ENCODE measurements around the gene TNFRSF13B.

TNFRSF13B gene

GRCh38 chr17:16938496-16939207, 33.3 kb downstream of the TNFRSF13B start:
- Histone ChIP-seq H4K8ac (ENCODE audit: low read length) (no peak overlapping the region), H2AFZ (ENCODE audit: low read depth, low read length) (no peak overlapping the region), H3K4me1 (ENCODE audit: control insufficient read depth, insufficient read depth, low read depth, low read length) (peaks cover 3% of the 10 kb centered on the region), H2BK5ac (ENCODE audit: low read depth, low read length, poor library complexity, severe bottlenecking) (no peak overlapping the region), H2BK120ac (ENCODE audit: low read depth, low read length) (no peak overlapping the region), H3K27ac (ENCODE audit: low read length, poor library complexity, severe bottlenecking) (no peak overlapping the region), H3K27me3 (ENCODE audit: control insufficient read depth in 1 of 2, insufficient read depth in 1 of 2, low read length in 2 of 2) (peaks cover 27 to 51% of the 10 kb centered on the region in 2 experiments), H3K9me3 (ENCODE audit: control insufficient read depth, low read length) (no peaks in the 10 kb centered on the region), H2AK5ac (ENCODE audit: low read length, severe bottlenecking) (no peak overlapping the region), H3K4me2 (ENCODE audit: low read length, poor library complexity, severe bottlenecking) (no peak overlapping the region), H4K91ac (ENCODE audit: low read length) (no peak overlapping the region), H2BK12ac (ENCODE audit: low read length in 2 of 2) (no peak overlapping the region), H3K9ac (ENCODE audit: low read length) (no peak overlapping the region), H2BK15ac (ENCODE audit: low read depth, poor library complexity, severe bottlenecking) (no peak overlapping the region), H3K23ac (ENCODE audit: low read length in 2 of 2) (no peak overlapping the region), H3K79me1 (replicated peaks; ENCODE audit: low read length, poor library complexity, severe bottlenecking) (no peaks in the 10 kb centered on the region), H3K14ac (ENCODE audit: low read length in 2 of 2) (no peak overlapping the region), H3K4me3 (ENCODE audit: insufficient read depth in 1 of 2, low read depth in 1 of 2, low read length in 2 of 2) (no peak overlapping the region), H3K18ac (ENCODE audit: low read depth in 1 of 2, low read length in 2 of 2) (no peak overlapping the region), H3K4ac (ENCODE audit: low read depth in 1 of 2, low read length in 2 of 2) (no peak overlapping the region), H3K36me3 (ENCODE audit: control insufficient read depth in 1 of 2, insufficient read depth in 2 of 2, low read depth in 1 of 2, low read length in 2 of 2) (no peaks in the 10 kb centered on the region)
- WGBS: 50% methylated on average over 11 of the region's 12 CpGs
- no peak for DNase-seq

GRCh38 chr17:16938031-16938430, 33.9 kb downstream of the TNFRSF13B start:
- H3K18ac ChIP-seq (ENCODE audit: low read depth in 1 of 2, low read length in 2 of 2): no peak overlapping the region
- no peak overlapping the region for H3K4me2 ChIP-seq (ENCODE audit: low read length, poor library complexity, severe bottlenecking)
- H2AK5ac ChIP-seq (ENCODE audit: low read length, severe bottlenecking): no peak overlapping the region
- H3K4me1 ChIP-seq (ENCODE audit: control insufficient read depth, insufficient read depth, low read depth, low read length): peaks cover 3% of the 10 kb centered on the region
- no peak overlapping the region for H3K14ac ChIP-seq (ENCODE audit: low read length in 2 of 2)
- no peak overlapping the region for H3K23ac ChIP-seq (ENCODE audit: low read length in 2 of 2)
- no peak overlapping the region for H2AFZ ChIP-seq (ENCODE audit: low read depth, low read length)
- no peaks in the 10 kb centered on the region for H3K36me3 ChIP-seq (ENCODE audit: control insufficient read depth in 1 of 2, insufficient read depth in 2 of 2, low read depth in 1 of 2, low read length in 2 of 2)
- no peak overlapping the region for H2BK5ac ChIP-seq (ENCODE audit: low read depth, low read length, poor library complexity, severe bottlenecking)
- H2BK120ac ChIP-seq (ENCODE audit: low read depth, low read length): no peak overlapping the region
- no peak overlapping the region for H4K8ac ChIP-seq (ENCODE audit: low read length)
- no peak overlapping the region for H2BK15ac ChIP-seq (ENCODE audit: low read depth, poor library complexity, severe bottlenecking)
- no peak overlapping the region for H4K91ac ChIP-seq (ENCODE audit: low read length)
- H3K9ac ChIP-seq (ENCODE audit: low read length): no peak overlapping the region
- H3K9me3 ChIP-seq (ENCODE audit: control insufficient read depth, low read length): no peaks in the 10 kb centered on the region
- H3K4ac ChIP-seq (ENCODE audit: low read depth in 1 of 2, low read length in 2 of 2): no peak overlapping the region
- H3K4me3 ChIP-seq (ENCODE audit: insufficient read depth in 1 of 2, low read depth in 1 of 2, low read length in 2 of 2): no peak overlapping the region
- peaks cover 29 to 51% of the 10 kb centered on the region in 2 experiments for H3K27me3 ChIP-seq (ENCODE audit: control insufficient read depth in 1 of 2, insufficient read depth in 1 of 2, low read length in 2 of 2)
- no peaks in the 10 kb centered on the region for H3K79me1 ChIP-seq (replicated peaks; ENCODE audit: low read length, poor library complexity, severe bottlenecking)
- no peak overlapping the region for H3K27ac ChIP-seq (ENCODE audit: low read length, poor library complexity, severe bottlenecking)
- H2BK12ac ChIP-seq (ENCODE audit: low read length in 2 of 2): no peak overlapping the region
- no peak for DNase-seq
- 82% methylated on average over 10 of the region's 10 CpGs for WGBS

GRCh38 chr17:16937431-16937830, 34.5 kb downstream of the TNFRSF13B start:
- Histone ChIP-seq H3K14ac (ENCODE audit: low read length in 2 of 2) (no peak overlapping the region), H3K9me3 (ENCODE audit: control insufficient read depth, low read length) (no peaks in the 10 kb centered on the region), H2AFZ (ENCODE audit: low read depth, low read length) (no peak overlapping the region), H3K4me2 (ENCODE audit: low read length, poor library complexity, severe bottlenecking) (no peak overlapping the region), H3K27me3 (ENCODE audit: control insufficient read depth in 1 of 2, insufficient read depth in 1 of 2, low read length in 2 of 2) (peaks cover 35 to 57% of the 10 kb centered on the region in 2 experiments), H3K4me1 (ENCODE audit: control insufficient read depth, insufficient read depth, low read depth, low read length) (peaks cover 3% of the 10 kb centered on the region), H3K4ac (ENCODE audit: low read depth in 1 of 2, low read length in 2 of 2) (no peak overlapping the region), H3K27ac (ENCODE audit: low read length, poor library complexity, severe bottlenecking) (no peak overlapping the region), H3K23ac (ENCODE audit: low read length in 2 of 2) (no peak overlapping the region), H4K8ac (ENCODE audit: low read length) (no peak overlapping the region), H2BK5ac (ENCODE audit: low read depth, low read length, poor library complexity, severe bottlenecking) (no peak overlapping the region), H4K91ac (ENCODE audit: low read length) (no peak overlapping the region), H3K79me1 (replicated peaks; ENCODE audit: low read length, poor library complexity, severe bottlenecking) (no peaks in the 10 kb centered on the region), H2BK120ac (ENCODE audit: low read depth, low read length) (no peak overlapping the region), H2BK12ac (ENCODE audit: low read length in 2 of 2) (no peak overlapping the region), H2BK15ac (ENCODE audit: low read depth, poor library complexity, severe bottlenecking) (no peak overlapping the region), H3K36me3 (ENCODE audit: control insufficient read depth in 1 of 2, insufficient read depth in 2 of 2, low read depth in 1 of 2, low read length in 2 of 2) (no peaks in the 10 kb centered on the region), H2AK5ac (ENCODE audit: low read length, severe bottlenecking) (no peak overlapping the region), H3K18ac (ENCODE audit: low read depth in 1 of 2, low read length in 2 of 2) (no peak overlapping the region), H3K9ac (ENCODE audit: low read length) (no peak overlapping the region), H3K4me3 (ENCODE audit: insufficient read depth in 1 of 2, low read depth in 1 of 2, low read length in 2 of 2) (no peak overlapping the region)
- WGBS: 87% methylated on average over 16 of the region's 17 CpGs
- DNase-seq: no peak

GRCh38 chr17:16936536-16937310, 35.2 kb downstream of the TNFRSF13B start:
- H4K91ac ChIP-seq (ENCODE audit: low read length): no peak overlapping the region
- no peaks in the 10 kb centered on the region for H3K36me3 ChIP-seq (ENCODE audit: control insufficient read depth in 1 of 2, insufficient read depth in 2 of 2, low read depth in 1 of 2, low read length in 2 of 2)
- DNase-seq: no peak
- no peak overlapping the region for H2BK12ac ChIP-seq (ENCODE audit: low read length in 2 of 2)
- no peak overlapping the region for H4K8ac ChIP-seq (ENCODE audit: low read length)
- H3K9ac ChIP-seq (ENCODE audit: low read length): no peak overlapping the region
- no peaks in the 10 kb centered on the region for H3K79me1 ChIP-seq (replicated peaks; ENCODE audit: low read length, poor library complexity, severe bottlenecking)
- H2BK120ac ChIP-seq (ENCODE audit: low read depth, low read length): no peak overlapping the region
- H2BK15ac ChIP-seq (ENCODE audit: low read depth, poor library complexity, severe bottlenecking): no peak overlapping the region
- no peak overlapping the region for H2AFZ ChIP-seq (ENCODE audit: low read depth, low read length)
- no peak overlapping the region for H3K4me3 ChIP-seq (ENCODE audit: insufficient read depth in 1 of 2, low read depth in 1 of 2, low read length in 2 of 2)
- no peak overlapping the region for H3K14ac ChIP-seq (ENCODE audit: low read length in 2 of 2)
- no peak overlapping the region for H3K4ac ChIP-seq (ENCODE audit: low read depth in 1 of 2, low read length in 2 of 2)
- H3K23ac ChIP-seq (ENCODE audit: low read length in 2 of 2): no peak overlapping the region
- H3K27me3 ChIP-seq (ENCODE audit: control insufficient read depth in 1 of 2, insufficient read depth in 1 of 2, low read length in 2 of 2): peaks cover 42 to 64% of the 10 kb centered on the region in 2 experiments
- no peak overlapping the region for H3K4me2 ChIP-seq (ENCODE audit: low read length, poor library complexity, severe bottlenecking)
- H3K27ac ChIP-seq (ENCODE audit: low read length, poor library complexity, severe bottlenecking): no peak overlapping the region
- no peaks in the 10 kb centered on the region for H3K9me3 ChIP-seq (ENCODE audit: control insufficient read depth, low read length)
- peaks cover 3% of the 10 kb centered on the region for H3K4me1 ChIP-seq (ENCODE audit: control insufficient read depth, insufficient read depth, low read depth, low read length)
- H2AK5ac ChIP-seq (ENCODE audit: low read length, severe bottlenecking): no peak overlapping the region
- H3K18ac ChIP-seq (ENCODE audit: low read depth in 1 of 2, low read length in 2 of 2): no peak overlapping the region
- 60% methylated on average over 5 of the region's 6 CpGs for WGBS
- H2BK5ac ChIP-seq (ENCODE audit: low read depth, low read length, poor library complexity, severe bottlenecking): no peak overlapping the region

Measured in mesenchymal stem cell (in vitro differentiated cells and primary cell).